GM18517 (cell line): ENCODE data around the gene FRYL.

Experiments
- ATAC-seq: cut with Tn5 transposase; IDR thresholded peaks from one replicate; pipeline ENCODE4 v1.9.1; 2021; ENCODE audit warnings: mild to moderate bottlenecking, moderate library complexity; ENCODE audit not compliant: unreplicated experiment

The FRYL gene

GRCh38 chr4:48633657-48634056 is 146.4 kb downstream of the FRYL start:
- ATAC-seq: no peak

- no peak for ATAC-seq
These were observed 150.6 kb downstream of the FRYL start for GRCh38 chr4:48629458-48629857.

- no peak for ATAC-seq
These were observed 156.8 kb downstream of the FRYL start for GRCh38 chr4:48623182-48623780.

GRCh38 chr4:48620831-48621230 is 159.2 kb downstream of the FRYL start:
- no peak for ATAC-seq

- no peak for ATAC-seq
These were observed 160.0 kb downstream of the FRYL start for GRCh38 chr4:48620093-48620492.

GRCh38 chr4:48604527-48604926 is 175.6 kb downstream of the FRYL start:
- ATAC-seq: no peak

GRCh38 chr4:48604041-48604440 is 176.0 kb downstream of the FRYL start:
- ATAC-seq: no peak

GRCh38 chr4:48603366-48604003 is 176.6 kb downstream of the FRYL start:
- ATAC-seq: no peak

GRCh38 chr4:48602763-48603162 is 177.3 kb downstream of the FRYL start:
- ATAC-seq: no peak

- ATAC-seq: no peak
These were observed 177.9 kb downstream of the FRYL start for GRCh38 chr4:48602222-48602621.

- no peak for ATAC-seq
These were observed 183.7 kb downstream of the FRYL start for GRCh38 chr4:48596336-48596735.

GRCh38 chr4:48594180-48594579 is 185.9 kb downstream of the FRYL start:
- ATAC-seq: no peak

- no peak for ATAC-seq
These were observed 188.7 kb downstream of the FRYL start for GRCh38 chr4:48591372-48591771.

- ATAC-seq: no peak
These were observed 189.2 kb downstream of the FRYL start for GRCh38 chr4:48590884-48591283.

- ATAC-seq: no peak
These were observed 191.0 kb downstream of the FRYL start for GRCh38 chr4:48589098-48589445.

- no peak for ATAC-seq
These were observed 191.6 kb downstream of the FRYL start for GRCh38 chr4:48588230-48589097.

GRCh38 chr4:48585401-48585800 is 194.7 kb downstream of the FRYL start:
- ATAC-seq: no peak

- peak; percentile 79 for ATAC-seq
These were observed 201.7 kb downstream of the FRYL start for GRCh38 chr4:48578132-48578968.

GRCh38 chr4:48575964-48576363 is 204.1 kb downstream of the FRYL start:
- ATAC-seq: no peak

GRCh38 chr4:48571471-48571870 is 208.6 kb downstream of the FRYL start:
- no peak for ATAC-seq

- no peak for ATAC-seq
These were observed 209.3 kb downstream of the FRYL start for GRCh38 chr4:48570646-48571220.
